GM12878 (cell line): ENCODE data around the gene LRRC74B. TPM values are rescaled to one million over a fixed set of nuclear protein-coding genes. Genes with fewer than 3 reads are reported as not detected.
A peak's percentile ranks its signal among the peaks of the same experiment; 100 is the strongest.

ENCODE experiments used
- BACH1 ChIP-seq: fragments of 450-650 bp; IDR thresholded peaks from 2 replicates; pipeline ENCODE4 v1.6.1; 2017; ENCODE audit warnings: mild to moderate bottlenecking, borderline replicate concordance
- E2F4 ChIP-seq: IDR thresholded peaks from 2 replicates; pipeline ENCODE4 v1.6.1; 2012; ENCODE audit warnings: low read depth, low read length, improper control_type of control experiment
- EP300 ChIP-seq, 2 experiments: fragments of 150-350 bp in 1 of 2; IDR thresholded peaks; 2 replicates each; pipeline ENCODE4 v1.6.1; 2011 to 2012; ENCODE audit warnings: low read depth in 2 of 2, low read length in 2 of 2, borderline replicate concordance in 1 of 2, improper control_type of control experiment in 1 of 2, inconsistent platforms in 1 of 2; ENCODE audit not compliant: control insufficient read depth in 1 of 2
- HCFC1 ChIP-seq: fragments of 150-350 bp; IDR thresholded peaks from 2 replicates; pipeline ENCODE4 v1.6.1; 2014; ENCODE audit warnings: low read length
- IKZF1 ChIP-seq: fragments of 450-650 bp; conservative IDR thresholded peaks from 2 replicates; pipeline ENCODE4 v1.6.1; 2017; ENCODE audit warnings: antibody characterized with exemption, mild to moderate bottlenecking
- JUND ChIP-seq: IDR thresholded peaks from 2 replicates; pipeline ENCODE4 v1.6.1; 2012; ENCODE audit warnings: low read depth, mild to moderate bottlenecking, low read length, improper control_type of control experiment, moderate library complexity
- KLF5 ChIP-seq: fragments of 450-650 bp; IDR thresholded peaks from 2 replicates; pipeline ENCODE4 v1.6.1; 2014; ENCODE audit warnings: mild to moderate bottlenecking; ENCODE audit not compliant: partially characterized antibody
- MTA3 ChIP-seq: IDR thresholded peaks from 2 replicates; pipeline ENCODE4 v1.6.1; 2012; ENCODE audit warnings: low read length, inconsistent platforms, borderline replicate concordance
- NR2C2 ChIP-seq: IDR thresholded peaks from 2 replicates; pipeline ENCODE4 v1.6.1; 2011; ENCODE audit warnings: borderline replicate concordance, low read depth; ENCODE audit not compliant: control insufficient read depth, insufficient read length
- NRF1 ChIP-seq: conservative IDR thresholded peaks from 2 replicates; pipeline ENCODE4 v1.6.1; 2011; ENCODE audit warnings: mild to moderate bottlenecking, low read depth, low read length, improper control_type of control experiment
- POLR2AphosphoS5 ChIP-seq: IDR thresholded peaks from 2 replicates; pipeline ENCODE4 v1.6.1; 2011; ENCODE audit warnings: mild to moderate bottlenecking, low read length, inconsistent platforms
- PRDM15 ChIP-seq: fragments of 450-650 bp; formaldehyde crosslinking; IDR thresholded peaks from 2 replicates; pipeline ENCODE4 v1.4.0; 2020; ENCODE audit warnings: mild to moderate bottlenecking, moderate library complexity
- RFX5 ChIP-seq: IDR thresholded peaks from 2 replicates; pipeline ENCODE4 v1.6.1; 2011; ENCODE audit warnings: low read depth, low read length, improper control_type of control experiment
- SREBF2 ChIP-seq: IDR thresholded peaks from 2 replicates; pipeline ENCODE4 v1.6.1; 2012; ENCODE audit warnings: mild to moderate bottlenecking, low read length
- SRF ChIP-seq, 2 experiments: IDR thresholded peaks; 2 replicates each; pipeline ENCODE4 v1.6.1; 2011; ENCODE audit warnings: low read depth in 2 of 2, low read length in 2 of 2, mild to moderate bottlenecking in 1 of 2, moderate library complexity in 1 of 2
- SUPT20H ChIP-seq: IDR thresholded peaks from 2 replicates; pipeline ENCODE4 v1.6.1; 2011; ENCODE audit warnings: low read depth, mild to moderate bottlenecking, low read length, moderate library complexity, borderline replicate concordance; ENCODE audit not compliant: control insufficient read depth
- TAF1 ChIP-seq: IDR thresholded peaks from 2 replicates; pipeline ENCODE4 v1.6.1; 2011; ENCODE audit warnings: mild to moderate bottlenecking, low read depth, low read length, borderline replicate concordance
- TBL1XR1 ChIP-seq: IDR thresholded peaks from 2 replicates; pipeline ENCODE4 v1.6.1; 2012; ENCODE audit warnings: low read depth, low read length, improper control_type of control experiment
- USF2 ChIP-seq: IDR thresholded peaks from 2 replicates; pipeline ENCODE4 v1.6.1; 2011; ENCODE audit warnings: low read depth, low read length, improper control_type of control experiment, borderline replicate concordance
- ZBED1 ChIP-seq: IDR thresholded peaks from 2 replicates; pipeline ENCODE4 v1.6.1; 2016; ENCODE audit warnings: borderline replicate concordance
- ZBTB4 ChIP-seq: fragments of 450-650 bp; formaldehyde crosslinking; IDR thresholded peaks from 2 replicates; pipeline ENCODE4 v1.4.0; 2022; ENCODE audit warnings: mild to moderate bottlenecking, moderate library complexity
- polyA plus RNA-seq, 11 experiments: library from polyadenylated mRNA; depleted of rRNA in 4 of 11; unstranded in 6 of 11; stranded (reverse) in 5 of 11; fragments of >200 nt; fragmentation: Nextera tagmentation in 4 of 11; fragmentation: Illumina TruSeq in 1 of 11; extraction: Ambion mirVana in 4 of 11; extraction: Trizol in 1 of 11; gene quantifications; 1 replicate in 1 of 11; 2 replicates in 10 of 11; pipeline versions ENCODE4 v1.2.1 to v1.2.3, GENCODE V29; 2011 to 2016; ENCODE audit warnings: inconsistent platforms in 2 of 11, missing spikeins in 2 of 11, low read depth in 1 of 11
- total RNA-seq, 4 experiments: library from RNA; depleted of rRNA in 3 of 4; stranded (reverse); fragments of >200 nt in 3 of 4; fragmentation: Illumina TruSeq in 1 of 4; extraction: Trizol in 1 of 4; gene quantifications; 2 replicates each; pipeline versions ENCODE4 v1.2.1 to v1.2.3, GENCODE V29; 2013 to 2021

Gene LRRC74B
- total and polyA plus RNA-seq, 10 of the 15 experiments (the other 5 are each of a cell fraction or from before 2014, with no cell fraction given), result not detected

- TF ChIP-seq PRDM15 (CRISPR knock-in tag) (no peak), BACH1 (peak; percentile 93), KLF5 (no peak), HCFC1 (peak; percentile 51), IKZF1 (peak; percentile 99), USF2 (peak; percentile 36), JUND (no peak), SREBF2 (no peak), SRF (IDR thresholded peaks at IDR 0.05; ENCODE audit: low read depth in 2 of 2, low read length in 2 of 2) (peak in 1 of 2 experiments; percentile 37; a peak in 1 of 4 replicates), ZBTB4 (CRISPR knock-in tag) (no peak), ZBED1 (no peak), NR2C2 (no peak), TAF1 (peak; percentile 93), POLR2AphosphoS5 (peak; percentile 91), E2F4 (0 out of 2 replicates have a peak, but pooled peaks have one; percentile 42), RFX5 (no peak), EP300 (IDR thresholded peaks at IDR 0.05; ENCODE audit: borderline replicate concordance in 1 of 2, control insufficient read depth in 1 of 2, low read depth in 2 of 2, low read length in 2 of 2) (no peak), NRF1 (peak; percentile 99), SUPT20H (no peak), TBL1XR1 (no peak), MTA3 (no peak)
Observed at GRCh38 chr22:21001601-21002325, 44.0 kb upstream of the LRRC74B start, which contains the start of gene THAP7 (continued).
